Kidney (tissue), 14 donors: ENCODE results near the gene MAP3K19. TPM values are rescaled to one million over a fixed set of nuclear protein-coding genes. Genes with fewer than 3 reads are reported as not detected.
A peak's percentile ranks its signal among the peaks of the same experiment; 100 is the strongest.

ENCODE experiments used
- DNase-seq, 5 donors: peaks; one replicate each; pipeline ENCODE4 v3.0.0-alpha.2; 2013 to 2020
- FAIRE-seq: peaks from 2 replicates; lab custom pipeline; 2012; peaks lifted over from hg19 to GRCh38; lab: Jason Lieb, UNC
- H3K27ac ChIP-seq, 2 donors: one replicate each; pipeline ENCODE4 v1.7.0; 2013; ENCODE audit warnings: low read depth in 2 of 2, low read length in 2 of 2, inconsistent platforms in 1 of 2
- H3K27me3 ChIP-seq: one replicate; pipeline ENCODE4 v1.7.1; 2013; ENCODE audit warnings: low read length, inconsistent platforms; ENCODE audit not compliant: control insufficient read depth, insufficient read depth
- H3K36me3 ChIP-seq, 3 donors: one replicate each; pipeline versions ENCODE4 v1.7.0 to v1.7.1; 2013; ENCODE audit warnings: low read length in 3 of 3, control low read depth in 1 of 3, inconsistent platforms in 1 of 3; ENCODE audit not compliant: insufficient read depth in 3 of 3, control insufficient read depth in 2 of 3
- H3K4me1 ChIP-seq, 3 donors: one replicate each; pipeline versions ENCODE4 v1.7.0 to v1.7.1; 2013; ENCODE audit warnings: low read length in 3 of 3, inconsistent platforms in 1 of 3, low read depth in 1 of 3; ENCODE audit not compliant: control insufficient read depth in 2 of 3, insufficient read depth in 2 of 3
- H3K4me3 ChIP-seq, 3 donors: one replicate each; pipeline versions ENCODE4 v1.7.0 to v1.8.1; 2013; ENCODE audit warnings: low read length in 3 of 3, control low read depth in 1 of 3, inconsistent platforms in 1 of 3
- H3K9ac ChIP-seq, 3 donors: one replicate each; pipeline versions ENCODE4 v1.7.0 to v1.7.1; 2013; ENCODE audit warnings: low read length in 3 of 3, control low read depth in 1 of 3, inconsistent platforms in 1 of 3
- H3K9me3 ChIP-seq, 3 donors: one replicate each; pipeline versions ENCODE4 v1.7.0 to v1.7.1; 2013; ENCODE audit warnings: low read length in 3 of 3, control low read depth in 1 of 3, inconsistent platforms in 1 of 3; ENCODE audit not compliant: control insufficient read depth in 2 of 3, insufficient read depth in 1 of 3
- CTCF ChIP-seq: IDR thresholded peaks from 3 replicates; pipeline ENCODE4 v1.5.1; 2012; ENCODE audit warnings: mild to moderate bottlenecking, moderate library complexity, borderline replicate concordance; ENCODE audit not compliant: insufficient read depth; ENCODE audit errors: extremely low read depth
- intact Hi-C: fragments of 100-400 bp; cut with DNase I; formaldehyde crosslinking; loops from one replicate; pipeline ENCODE4 v1.11.1; 2022
- polyA plus RNA-seq: library from polyadenylated mRNA; stranded (reverse); fragments of 350-450 nt; fragmentation: Illumina TruSeq; extraction: RNeasy Lipid Tissue Mini Kit (QIAGEN cat#74804); gene quantifications from one replicate; pipeline ENCODE4 v1.2.3, GENCODE V29; 2014; ENCODE audit warnings: low read depth, low replicate concordance; ENCODE audit not compliant: insufficient read depth
- total RNA-seq: library from RNA; stranded (reverse); fragmentation: NEBNext Ultra II Directional; extraction: Animal tissue kit (Norgen Biotek cat#: 25700); gene quantifications from one replicate; pipeline ENCODE4 v1.2.1, GENCODE V29; 2021
- donor health status: control.
- donor health status: control.
- donor health status: control.
- donor health status: control.
- donor health status: control.
- donor health status: DM: yes; HTN: yes; CAD: no.
- donor health status: Normal renal cell carcinoma (clear cell type).

The MAP3K19 gene
- total and polyA plus RNA-seq, 2 donors from 2014 or later, result not detected

- intact Hi-C loops, result no loop called here
- no peak for FAIRE-seq
- TF ChIP-seq CTCF, result no peak
These were observed 19.5 kb upstream of the MAP3K19 start for GRCh38 chr2:135066710-135067109.

DNA sequence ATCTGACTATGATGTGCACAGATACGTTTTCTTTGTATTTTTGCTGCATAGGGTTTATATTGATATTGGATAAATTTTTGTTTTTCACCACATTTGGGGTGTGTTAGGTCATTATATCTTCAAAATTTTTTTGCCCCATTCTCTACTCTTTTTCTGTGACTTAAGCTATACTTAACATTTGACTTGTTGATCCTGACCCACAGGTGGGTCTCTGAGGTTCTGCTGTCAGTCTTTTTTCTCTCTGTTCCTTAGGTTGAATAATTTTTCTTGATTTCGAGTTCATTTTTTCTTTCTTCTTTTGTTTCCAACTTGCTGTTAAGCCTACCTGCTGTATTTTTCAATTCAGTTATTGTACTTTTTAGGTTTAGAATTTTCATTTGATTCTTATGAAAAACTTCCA is 16.9 kb upstream of the MAP3K19 start:
- Histone ChIP-seq H3K9me3 (no peaks in the 10 kb centered on the region), H3K9ac (no peak overlapping the region), H3K4me1 (no peaks in the 10 kb centered on the region), H3K36me3 (peaks cover 0 to 5% (median 4%) of the 10 kb centered on the region in 3 donors), H3K27me3 (no peaks in the 10 kb centered on the region), H3K27ac (no peak overlapping the region), H3K4me3 (no peak overlapping the region)
- TF ChIP-seq CTCF, result no peak
- no peak for FAIRE-seq
- intact Hi-C loops, result no loop called here
- no peak for DNase-seq

More at GRCh38 chr2:135066710-135067109, 19.5 kb upstream of the MAP3K19 start:
- Histone ChIP-seq H3K27me3 (no peaks in the 10 kb centered on the region), H3K27ac (no peak overlapping the region), H3K4me3 (no peak overlapping the region), H3K9ac (no peak overlapping the region), H3K9me3 (peaks cover 0 to 2% (median 2%) of the 10 kb centered on the region in 3 donors), H3K4me1 (no peaks in the 10 kb centered on the region), H3K36me3 (no peaks in the 10 kb centered on the region)
- DNase-seq, result no peak

GRCh38 chr2:135063210-135063609 is 16.0 kb upstream of the MAP3K19 start:
- no peaks in the 10 kb centered on the region for H3K27me3 ChIP-seq
- DNase-seq (no peak), FAIRE-seq (peak; percentile 77)
- no peak overlapping the region for H3K27ac ChIP-seq
- no peak for TF ChIP-seq CTCF
- intact Hi-C loops, result no loop called here
- H3K9ac ChIP-seq, result no peak overlapping the region
- H3K4me3 ChIP-seq, result no peak overlapping the region
- no peaks in the 10 kb centered on the region for H3K4me1 ChIP-seq
- H3K36me3 ChIP-seq, result peaks cover 0 to 5% (median 4%) of the 10 kb centered on the region in 3 donors
- H3K9me3 ChIP-seq, result no peaks in the 10 kb centered on the region

DNA sequence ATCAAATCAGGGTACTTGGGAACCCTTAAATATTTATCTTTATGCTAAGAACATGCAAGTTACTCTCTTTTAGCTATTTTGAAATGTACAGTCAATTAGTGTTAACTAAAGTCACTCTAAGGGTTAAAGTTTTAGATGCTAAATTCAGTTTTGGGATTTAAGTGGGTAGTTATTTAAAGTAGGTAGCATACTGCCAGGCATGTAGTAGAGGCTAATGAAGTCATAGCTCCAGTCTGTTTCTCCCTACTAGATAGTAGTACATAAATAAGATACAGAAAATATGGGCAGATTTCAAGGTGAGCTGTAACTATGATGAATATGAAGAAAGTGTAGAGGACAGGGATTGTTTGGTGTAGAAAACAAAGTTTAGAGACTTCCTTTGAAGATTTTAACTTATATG is 12.3 kb upstream of the MAP3K19 start:
- no peak for FAIRE-seq

More for the DNA sequence above, 12.3 kb upstream of the MAP3K19 start:
- Histone ChIP-seq H3K36me3 (peaks cover 0 to 5% (median 4%) of the 10 kb centered on the region in 3 donors), H3K9me3 (no peaks in the 10 kb centered on the region), H3K4me3 (no peak overlapping the region), H3K27me3 (no peaks in the 10 kb centered on the region), H3K9ac (no peak overlapping the region), H3K27ac (no peak overlapping the region), H3K4me1 (peaks cover 0 to 5% (median 0%) of the 10 kb centered on the region in 3 donors)
- intact Hi-C loops, result no loop called here
- no peak for DNase-seq
- no peak for TF ChIP-seq CTCF
